ENCODE results near the gene CDC42BPB.

CDC42BPB gene

DNA sequence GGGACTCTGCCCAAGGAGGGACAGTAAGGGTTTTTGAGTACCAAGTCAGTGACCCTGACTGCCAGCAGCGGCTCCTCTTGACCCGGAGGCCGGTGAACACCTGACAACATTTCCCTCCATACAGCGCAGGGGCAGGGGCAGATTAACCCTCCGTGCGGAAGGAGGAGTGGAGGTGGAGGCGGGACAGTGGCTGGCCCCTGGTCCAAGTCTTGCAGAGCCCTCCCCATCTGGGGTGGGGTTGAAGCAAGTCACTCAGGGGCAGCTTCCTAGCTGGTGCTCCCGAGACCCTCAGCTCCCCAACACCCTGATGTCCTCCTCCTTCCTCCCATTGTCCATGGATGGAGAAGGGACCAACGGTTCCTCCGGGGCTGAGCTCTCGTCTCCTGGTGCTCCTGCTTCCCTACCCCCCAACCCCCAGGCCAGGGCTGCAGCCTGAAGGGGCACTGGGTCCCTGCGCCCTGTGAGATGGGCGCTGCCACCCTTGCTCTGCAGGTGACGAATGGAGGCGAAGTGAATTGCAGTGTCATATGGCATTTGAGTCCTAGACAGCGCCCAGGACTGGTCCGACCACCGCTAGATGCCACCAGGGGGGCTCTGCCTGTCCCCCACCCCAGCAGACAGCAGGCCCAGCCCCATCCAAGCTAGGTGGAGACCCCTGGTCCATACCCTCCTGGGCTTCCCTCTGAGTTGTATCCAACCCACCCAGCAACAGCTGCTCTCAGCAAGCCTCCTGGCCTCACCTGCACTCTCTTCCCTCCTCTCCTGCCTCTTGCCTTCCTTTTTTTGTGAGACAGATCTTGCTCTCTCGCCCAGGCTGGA, 141.8 kb downstream of the CDC42BPB start:
- no peak overlapping the region for H3K9ac ChIP-seq (ENCODE audit: low read depth, low read length)
- no peaks in the 10 kb centered on the region for H3K9me3 ChIP-seq (ENCODE audit: insufficient read depth, low read depth, low read length)
- H3K4me1 ChIP-seq (ENCODE audit: insufficient read depth, low read length), result no peaks in the 10 kb centered on the region
- no peaks in the 10 kb centered on the region for H3K36me3 ChIP-seq (ENCODE audit: insufficient read depth, low read depth, low read length)
- H3K27ac ChIP-seq (ENCODE audit: low read length), result no peak overlapping the region
- H3K27me3 ChIP-seq (ENCODE audit: insufficient read depth, low read length), result 0 out of 2 replicates have a peak, but pooled peaks cover 3% of the 10 kb centered on the region
- H3K4me3 ChIP-seq (ENCODE audit: low read length), result no peak overlapping the region

DNA sequence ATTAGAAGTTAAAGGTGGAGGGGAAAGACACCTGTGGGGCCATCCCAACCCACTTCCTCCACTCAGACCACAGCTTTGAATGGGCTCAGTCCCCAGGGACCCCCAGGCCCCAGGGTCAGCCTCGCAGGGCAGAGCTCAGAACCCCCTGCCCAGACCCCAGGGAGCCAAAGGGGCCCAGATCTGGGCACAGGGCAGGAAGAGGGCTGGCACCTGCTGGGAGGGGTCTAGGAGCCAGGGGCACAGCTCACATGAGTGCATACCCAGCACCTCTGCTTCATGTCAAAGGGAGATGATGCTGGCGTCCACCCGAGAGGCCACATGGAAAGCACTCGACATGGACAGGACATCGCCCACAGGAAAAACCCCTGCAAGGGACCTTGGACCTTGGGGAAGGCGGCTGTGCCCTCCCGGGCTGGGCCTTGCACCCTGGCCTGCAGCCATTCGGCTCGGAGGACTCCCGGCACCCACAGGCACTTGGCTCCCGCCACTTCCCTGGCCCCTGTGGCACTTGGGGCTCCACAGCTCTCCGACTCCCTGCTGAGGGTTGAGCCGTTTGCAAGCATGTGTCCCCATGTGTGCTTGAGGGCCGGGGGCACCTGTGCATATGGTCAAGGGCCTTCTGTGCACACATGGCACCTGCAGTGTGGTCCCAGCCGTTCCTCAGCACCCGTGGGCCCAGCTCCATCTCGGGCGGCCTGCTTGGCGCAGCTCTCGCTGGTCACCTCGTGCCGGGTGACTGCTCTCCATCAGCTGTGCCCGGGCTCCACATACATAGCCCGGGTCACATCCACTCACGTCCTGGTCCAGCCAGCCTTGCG, 142.7 kb downstream of the CDC42BPB start:
- H3K9me3 ChIP-seq (ENCODE audit: insufficient read depth, low read depth, low read length), result no peaks in the 10 kb centered on the region
- H3K36me3 ChIP-seq (ENCODE audit: insufficient read depth, low read depth, low read length), result no peaks in the 10 kb centered on the region

DNA sequence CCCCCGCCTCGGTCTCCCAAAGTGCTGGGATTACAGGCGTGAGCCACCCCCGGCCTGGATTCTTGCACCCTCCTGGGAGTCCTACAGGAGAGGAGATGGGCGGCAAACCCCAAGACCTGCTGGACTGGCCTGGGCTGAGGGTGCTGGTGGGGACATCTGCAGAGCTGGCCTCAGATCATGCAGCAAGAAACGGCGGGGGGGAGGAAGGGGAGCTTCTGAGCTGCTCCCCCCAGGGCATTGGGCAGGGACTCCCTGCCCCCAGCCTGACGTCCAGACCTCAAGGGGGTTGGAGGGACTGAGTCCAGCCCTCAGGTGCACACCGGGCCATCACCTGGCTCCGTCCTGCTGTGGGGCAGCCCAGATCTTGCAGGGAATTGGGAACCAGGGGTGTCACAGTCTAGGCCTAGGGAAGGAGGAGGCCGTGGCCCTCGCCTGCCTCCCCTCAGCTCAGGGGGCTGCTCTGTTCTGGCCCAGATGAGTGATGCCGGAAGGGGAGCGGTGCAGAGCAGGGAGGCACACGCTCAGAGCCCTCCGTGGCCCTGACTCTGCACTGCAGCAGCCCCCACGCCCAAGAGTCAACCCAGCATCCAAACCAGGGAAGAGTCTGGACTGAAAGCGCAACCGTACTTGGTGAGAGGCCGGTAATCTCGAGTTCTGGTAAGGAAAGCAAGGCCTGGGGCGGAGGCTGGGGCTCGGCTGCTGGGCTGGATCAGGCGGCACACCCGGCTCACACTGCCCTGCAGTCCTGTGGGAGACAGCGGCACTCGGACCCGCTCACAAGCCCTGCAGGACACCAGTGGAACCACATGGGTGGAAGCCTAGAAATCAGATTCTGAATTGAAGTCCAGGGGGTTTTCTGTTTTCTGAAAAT, 143.8 kb downstream of the CDC42BPB start:
- Histone ChIP-seq H3K9me3 (ENCODE audit: insufficient read depth, low read depth, low read length) (no peaks in the 10 kb centered on the region), H3K27me3 (ENCODE audit: insufficient read depth, low read length) (no peaks in the 10 kb centered on the region), H3K9ac (ENCODE audit: low read depth, low read length) (no peak overlapping the region), H3K27ac (ENCODE audit: low read length) (no peak overlapping the region), H3K36me3 (ENCODE audit: insufficient read depth, low read depth, low read length) (no peaks in the 10 kb centered on the region), H3K4me3 (ENCODE audit: low read length) (no peak overlapping the region), H3K4me1 (ENCODE audit: insufficient read depth, low read length) (no peaks in the 10 kb centered on the region)

More for the DNA sequence above, 142.7 kb downstream of the CDC42BPB start:
- no peak overlapping the region for H3K27ac ChIP-seq (ENCODE audit: low read length)
- H3K9ac ChIP-seq (ENCODE audit: low read depth, low read length), result no peak overlapping the region
- H3K4me3 ChIP-seq (ENCODE audit: low read length), result no peak overlapping the region
- no peaks in the 10 kb centered on the region for H3K27me3 ChIP-seq (ENCODE audit: insufficient read depth, low read length)
- no peaks in the 10 kb centered on the region for H3K4me1 ChIP-seq (ENCODE audit: insufficient read depth, low read length)

DNA sequence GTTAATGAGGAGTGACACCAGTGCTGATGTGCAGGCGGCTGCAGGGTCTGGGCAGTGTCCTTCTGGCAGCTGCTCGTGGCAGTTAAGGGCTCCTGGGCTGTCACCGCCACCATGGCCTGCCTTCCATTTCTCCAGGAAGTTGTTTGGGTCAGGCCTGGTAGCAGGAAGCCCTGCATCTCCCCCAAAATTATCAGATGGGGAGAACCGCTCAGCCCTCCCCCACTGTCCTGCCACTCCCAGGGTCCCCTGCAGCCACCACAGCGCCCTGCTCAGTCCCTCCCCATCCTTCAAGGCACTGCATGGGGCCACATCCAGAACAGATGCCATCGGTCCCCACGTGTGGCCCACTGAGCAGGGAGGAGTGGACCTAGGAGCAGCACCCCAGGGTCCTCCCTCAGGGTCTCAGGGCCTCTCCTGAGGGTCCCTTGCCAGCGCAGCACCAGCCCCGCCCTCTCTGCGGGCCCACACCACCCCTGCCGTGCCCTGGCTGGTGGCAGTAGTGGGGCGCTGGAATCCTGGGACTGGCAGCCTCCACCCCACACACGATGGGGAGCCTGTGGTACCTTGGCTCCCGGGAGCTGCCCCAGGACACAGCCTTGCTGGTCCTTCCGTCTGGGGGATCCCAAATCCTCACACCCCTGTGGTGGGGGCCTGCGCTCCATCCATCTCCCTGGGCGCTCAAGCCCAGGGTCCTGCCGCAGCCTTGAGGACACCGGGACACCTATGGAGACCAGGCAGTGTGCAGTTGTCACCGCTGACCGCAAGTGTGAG, 145.2 kb downstream of the CDC42BPB start:
- Histone ChIP-seq H3K27me3 (ENCODE audit: insufficient read depth, low read length) (no peaks in the 10 kb centered on the region), H3K27ac (ENCODE audit: low read length) (no peak overlapping the region), H3K9me3 (ENCODE audit: insufficient read depth, low read depth, low read length) (0 out of 2 replicates have a peak, but pooled peaks cover 1% of the 10 kb centered on the region), H3K4me3 (ENCODE audit: low read length) (no peak overlapping the region), H3K9ac (ENCODE audit: low read depth, low read length) (no peak overlapping the region), H3K4me1 (ENCODE audit: insufficient read depth, low read length) (no peaks in the 10 kb centered on the region), H3K36me3 (ENCODE audit: insufficient read depth, low read depth, low read length) (no peaks in the 10 kb centered on the region)

DNA sequence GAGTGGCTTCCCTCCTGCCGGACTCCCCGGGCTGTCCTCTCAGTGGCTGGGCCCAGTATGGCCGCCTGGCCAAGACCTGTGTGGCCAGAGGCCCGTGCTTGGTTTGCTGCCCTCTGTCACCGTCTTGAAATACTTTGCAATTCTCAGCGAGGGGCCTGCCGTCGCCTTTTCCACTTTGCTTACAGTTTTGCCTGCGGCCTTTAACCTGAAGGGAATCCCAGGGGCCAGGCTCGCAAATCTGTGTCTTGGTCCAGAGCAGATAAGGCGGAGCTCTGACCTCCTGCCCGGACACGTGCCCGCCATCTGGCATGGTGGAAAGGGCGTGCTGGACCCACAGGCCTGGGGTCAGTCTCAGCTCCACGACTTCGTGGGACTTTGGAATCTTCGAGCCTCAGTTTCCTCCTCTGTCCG, 145.8 kb downstream of the CDC42BPB start:
- no peaks in the 10 kb centered on the region for H3K27me3 ChIP-seq (ENCODE audit: insufficient read depth, low read length)
- H3K4me1 ChIP-seq (ENCODE audit: insufficient read depth, low read length), result no peaks in the 10 kb centered on the region
- peaks cover 7% of the 10 kb centered on the region for H3K9me3 ChIP-seq (ENCODE audit: insufficient read depth, low read depth, low read length)
- no peak overlapping the region for H3K4me3 ChIP-seq (ENCODE audit: low read length)
- H3K27ac ChIP-seq (ENCODE audit: low read length), result no peak overlapping the region
- H3K36me3 ChIP-seq (ENCODE audit: insufficient read depth, low read depth, low read length), result 0 out of 2 replicates have a peak, but pooled peaks cover 3% of the 10 kb centered on the region
- no peak overlapping the region for H3K9ac ChIP-seq (ENCODE audit: low read depth, low read length)

DNA sequence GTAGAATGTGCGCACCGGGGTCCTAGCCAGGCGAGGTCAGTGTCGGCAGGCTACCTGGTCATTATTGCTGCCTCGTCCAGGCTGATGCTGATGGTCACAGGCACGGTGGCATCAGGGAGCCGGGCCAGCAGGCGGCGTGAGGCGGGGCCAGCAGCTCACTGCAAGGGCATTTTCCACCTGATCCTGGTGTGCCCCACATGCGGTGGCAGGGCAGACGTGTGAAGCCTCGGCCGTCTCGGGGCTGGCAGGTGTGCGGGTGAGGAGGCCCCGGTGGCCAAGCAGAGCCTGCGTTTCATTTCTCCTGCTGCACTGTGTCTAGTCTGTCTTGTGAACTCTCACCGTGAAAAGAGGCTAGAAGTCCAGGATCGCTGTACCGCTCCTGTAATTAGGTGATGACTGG, 146.9 kb downstream of the CDC42BPB start:
- Histone ChIP-seq H3K9me3 (ENCODE audit: insufficient read depth, low read depth, low read length) (peaks cover 10% of the 10 kb centered on the region), H3K9ac (ENCODE audit: low read depth, low read length) (no peak overlapping the region), H3K27ac (ENCODE audit: low read length) (no peak overlapping the region), H3K4me1 (ENCODE audit: insufficient read depth, low read length) (no peaks in the 10 kb centered on the region), H3K4me3 (ENCODE audit: low read length) (no peak overlapping the region), H3K27me3 (ENCODE audit: insufficient read depth, low read length) (no peaks in the 10 kb centered on the region), H3K36me3 (ENCODE audit: insufficient read depth, low read depth, low read length) (peaks cover 14% of the 10 kb centered on the region)

DNA sequence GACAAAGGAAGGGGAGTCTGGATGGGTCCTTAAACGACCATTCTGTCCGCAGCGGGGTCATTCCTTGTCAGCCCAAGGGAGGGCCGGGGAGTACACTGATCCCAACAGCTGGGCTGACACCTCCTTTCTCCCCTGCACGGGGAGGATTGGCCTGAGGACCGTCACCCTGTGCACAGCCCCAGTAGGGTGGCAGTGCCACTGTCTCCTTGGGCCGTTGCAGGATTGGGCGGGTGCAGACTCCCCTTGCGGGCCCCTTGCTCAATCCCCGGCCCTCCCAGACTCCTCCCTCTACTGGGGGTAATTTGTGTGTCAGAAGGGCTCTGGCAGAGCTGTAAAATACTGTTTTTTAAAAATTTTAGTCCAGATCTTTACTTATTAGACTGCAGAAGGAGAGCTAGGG, 147.4 kb downstream of the CDC42BPB start:
- Histone ChIP-seq H3K27ac (ENCODE audit: low read length) (no peak overlapping the region), H3K9ac (ENCODE audit: low read depth, low read length) (no peak overlapping the region), H3K9me3 (ENCODE audit: insufficient read depth, low read depth, low read length) (peaks cover 10% of the 10 kb centered on the region), H3K27me3 (ENCODE audit: insufficient read depth, low read length) (no peaks in the 10 kb centered on the region), H3K36me3 (ENCODE audit: insufficient read depth, low read depth, low read length) (peaks cover 19% of the 10 kb centered on the region), H3K4me1 (ENCODE audit: insufficient read depth, low read length) (no peaks in the 10 kb centered on the region), H3K4me3 (ENCODE audit: low read length) (no peak overlapping the region)

DNA sequence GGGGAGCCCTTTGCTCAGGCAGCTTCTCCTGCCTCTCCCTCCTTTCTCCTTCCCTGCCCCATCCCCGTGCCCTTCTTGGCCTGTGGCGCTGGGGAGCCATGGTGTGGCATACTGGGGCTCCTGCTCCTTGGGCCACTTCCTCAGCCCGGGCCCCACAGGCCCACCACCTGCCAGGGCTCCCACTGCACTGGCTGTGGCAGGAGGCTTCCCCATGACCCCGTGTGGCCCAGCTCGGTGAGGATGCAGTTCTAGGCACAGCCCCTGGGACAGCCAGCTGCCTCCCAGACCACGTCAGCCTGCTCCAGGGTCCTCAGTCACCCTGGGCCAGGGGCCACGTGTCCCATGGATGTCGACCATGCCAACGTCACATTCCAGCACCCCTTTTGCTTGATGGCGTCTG, 147.9 kb downstream of the CDC42BPB start:
- Histone ChIP-seq H3K27me3 (ENCODE audit: insufficient read depth, low read length) (no peaks in the 10 kb centered on the region), H3K4me1 (ENCODE audit: insufficient read depth, low read length) (no peaks in the 10 kb centered on the region)

DNA sequence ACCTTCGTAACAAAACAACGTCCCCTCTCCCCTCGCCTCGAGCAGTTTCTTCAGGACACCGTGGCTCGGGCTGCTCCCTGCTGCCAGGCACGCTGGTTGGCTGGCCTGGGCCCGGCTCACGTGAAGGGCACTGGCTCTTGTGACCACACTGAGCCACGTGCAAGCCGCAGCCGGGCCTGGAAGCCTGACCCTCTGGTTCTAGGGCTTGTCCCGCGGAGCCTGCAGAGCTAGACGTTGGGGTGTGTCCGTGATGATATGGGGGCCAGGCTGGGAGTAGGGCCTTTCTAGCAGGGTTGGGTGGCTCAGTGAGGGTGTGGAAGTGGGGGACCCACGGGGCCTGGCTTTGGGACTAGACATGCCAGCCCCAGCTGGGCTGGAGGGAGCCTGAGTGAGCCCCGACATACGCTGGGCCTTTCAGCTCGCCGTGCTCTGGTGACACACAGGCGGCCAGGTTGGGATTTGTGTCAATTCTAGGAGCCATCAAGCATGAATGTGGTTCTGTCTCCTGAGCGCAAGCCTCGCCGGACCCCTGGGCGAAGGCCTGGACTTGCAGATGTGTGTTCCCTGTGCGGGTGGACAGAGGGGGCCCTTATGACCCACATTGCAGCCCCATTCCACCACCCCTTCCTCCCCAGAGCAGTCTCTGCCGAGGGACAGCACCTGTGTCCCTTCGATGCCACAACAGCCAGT, 148.4 kb downstream of the CDC42BPB start:
- Histone ChIP-seq H3K9ac (ENCODE audit: low read depth, low read length) (no peak overlapping the region), H3K27ac (ENCODE audit: low read length) (no peak overlapping the region), H3K4me3 (ENCODE audit: low read length) (no peak overlapping the region), H3K4me1 (ENCODE audit: insufficient read depth, low read length) (no peaks in the 10 kb centered on the region), H3K27me3 (ENCODE audit: insufficient read depth, low read length) (no peaks in the 10 kb centered on the region), H3K36me3 (ENCODE audit: insufficient read depth, low read depth, low read length) (peaks cover 19% of the 10 kb centered on the region), H3K9me3 (ENCODE audit: insufficient read depth, low read depth, low read length) (peaks cover 10% of the 10 kb centered on the region)

More for the DNA sequence above, 147.9 kb downstream of the CDC42BPB start:
- Histone ChIP-seq H3K9me3 (ENCODE audit: insufficient read depth, low read depth, low read length) (peaks cover 10% of the 10 kb centered on the region), H3K9ac (ENCODE audit: low read depth, low read length) (no peak overlapping the region), H3K36me3 (ENCODE audit: insufficient read depth, low read depth, low read length) (peaks cover 19% of the 10 kb centered on the region), H3K4me3 (ENCODE audit: low read length) (no peak overlapping the region), H3K27ac (ENCODE audit: low read length) (no peak overlapping the region)

DNA sequence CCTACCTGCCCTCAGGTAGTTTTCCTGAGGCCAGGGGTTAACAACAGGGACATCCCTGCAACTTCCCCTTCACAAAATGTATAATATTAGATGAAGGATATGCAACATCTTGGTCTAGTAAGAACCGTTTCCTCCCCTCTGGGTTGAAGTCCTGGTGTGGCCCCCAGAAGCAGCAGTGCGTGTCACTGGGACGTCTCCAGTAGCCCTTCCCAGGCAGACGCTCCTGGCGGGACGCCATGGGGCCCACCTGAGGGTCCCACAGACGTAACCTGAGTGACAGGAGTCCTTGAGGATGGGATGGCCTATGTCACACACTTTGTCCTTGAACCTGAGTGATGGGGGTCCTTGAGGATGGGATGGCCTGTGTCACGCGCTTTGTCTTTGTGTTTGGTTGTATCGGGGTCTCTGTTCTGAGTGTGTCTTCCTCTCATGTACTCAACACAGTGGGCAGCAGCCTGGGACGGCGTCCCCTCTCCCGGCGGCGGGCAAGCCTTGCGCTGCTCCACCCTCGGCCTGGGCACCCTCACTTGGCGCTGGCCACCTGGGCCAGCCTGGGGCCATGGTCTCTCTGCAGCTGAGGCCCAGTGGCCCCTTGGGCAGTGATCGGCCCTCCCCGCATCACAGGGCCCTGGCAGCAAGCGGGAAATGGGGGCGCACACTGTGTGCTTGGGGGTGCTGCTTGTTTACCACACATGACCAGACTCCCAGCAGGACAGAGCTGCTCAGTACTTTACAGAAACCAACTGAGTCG, 149.2 kb downstream of the CDC42BPB start:
- H3K27ac ChIP-seq (ENCODE audit: low read length), result no peak overlapping the region
- peaks cover 10% of the 10 kb centered on the region for H3K9me3 ChIP-seq (ENCODE audit: insufficient read depth, low read depth, low read length)
- H3K27me3 ChIP-seq (ENCODE audit: insufficient read depth, low read length), result no peaks in the 10 kb centered on the region
- H3K4me3 ChIP-seq (ENCODE audit: low read length), result no peak overlapping the region
- no peak overlapping the region; the same call in 1 of the 2 replicates for H3K9ac ChIP-seq (ENCODE audit: low read depth, low read length)
- peaks cover 19% of the 10 kb centered on the region for H3K36me3 ChIP-seq (ENCODE audit: insufficient read depth, low read depth, low read length)
- H3K4me1 ChIP-seq (ENCODE audit: insufficient read depth, low read length), result no peaks in the 10 kb centered on the region

Measured in iPS-20b (cell line).